ENCODE measurements around the gene PDIA5.
A peak's percentile ranks its signal among the peaks of the same experiment; 100 is the strongest.

PDIA5 gene

DNA sequence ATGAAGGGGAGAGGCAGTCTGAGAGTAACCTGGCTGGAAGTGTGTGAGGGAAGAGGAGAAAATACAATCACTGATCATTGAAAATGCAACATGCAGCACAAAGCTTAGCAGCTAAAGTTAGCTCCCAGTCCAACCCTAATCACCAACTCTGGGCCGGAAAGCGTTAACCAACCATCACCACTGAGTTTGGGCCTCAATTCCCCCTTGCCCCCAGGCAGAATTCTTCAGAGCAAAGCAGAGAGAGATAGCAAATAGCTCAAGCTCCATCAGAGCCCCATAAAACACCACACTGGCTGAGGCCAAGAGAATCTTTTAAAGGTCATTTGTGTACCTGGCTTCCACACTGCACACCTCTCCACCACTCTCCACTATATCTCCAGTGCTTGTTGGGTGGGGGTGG lies 16.2 kb upstream of the PDIA5 start:
- DNase-seq (ENCODE audit: low read depth), result no peak

DNA sequence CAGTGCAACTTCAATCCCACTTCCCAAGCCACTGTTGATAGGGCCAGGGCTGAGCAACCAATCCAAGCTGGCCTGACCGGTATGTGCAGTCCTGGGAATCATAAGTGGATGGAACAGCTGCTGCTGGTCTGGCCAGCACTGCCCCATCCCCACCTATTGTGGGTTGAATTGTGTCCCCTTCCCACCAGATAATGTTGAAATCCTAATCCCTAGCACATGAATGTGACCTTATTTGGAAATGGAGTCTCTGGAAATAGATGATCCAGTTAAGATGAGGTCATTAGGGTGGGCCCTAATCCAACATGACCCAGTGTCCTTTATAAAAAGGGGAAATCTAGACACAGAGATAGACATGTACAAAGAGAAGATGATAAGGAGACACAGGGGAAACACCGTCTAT lies 13.7 kb upstream of the PDIA5 start:
- TF ChIP-seq, protein P1, sequence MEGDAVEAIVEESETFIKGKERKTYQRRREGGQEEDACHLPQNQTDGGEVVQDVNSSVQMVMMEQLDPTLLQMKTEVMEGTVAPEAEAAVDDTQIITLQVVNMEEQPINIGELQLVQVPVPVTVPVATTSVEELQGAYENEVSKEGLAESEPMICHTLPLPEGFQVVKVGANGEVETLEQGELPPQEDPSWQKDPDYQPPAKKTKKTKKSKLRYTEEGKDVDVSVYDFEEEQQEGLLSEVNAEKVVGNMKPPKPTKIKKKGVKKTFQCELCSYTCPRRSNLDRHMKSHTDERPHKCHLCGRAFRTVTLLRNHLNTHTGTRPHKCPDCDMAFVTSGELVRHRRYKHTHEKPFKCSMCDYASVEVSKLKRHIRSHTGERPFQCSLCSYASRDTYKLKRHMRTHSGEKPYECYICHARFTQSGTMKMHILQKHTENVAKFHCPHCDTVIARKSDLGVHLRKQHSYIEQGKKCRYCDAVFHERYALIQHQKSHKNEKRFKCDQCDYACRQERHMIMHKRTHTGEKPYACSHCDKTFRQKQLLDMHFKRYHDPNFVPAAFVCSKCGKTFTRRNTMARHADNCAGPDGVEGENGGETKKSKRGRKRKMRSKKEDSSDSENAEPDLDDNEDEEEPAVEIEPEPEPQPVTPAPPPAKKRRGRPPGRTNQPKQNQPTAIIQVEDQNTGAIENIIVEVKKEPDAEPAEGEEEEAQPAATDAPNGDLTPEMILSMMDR (IDR thresholded peaks at IDR 0.05; ENCODE audit: insufficient read depth, low read depth, low read length, missing control alignments), result no peak
- no peak overlapping the region for H3K4me3 ChIP-seq (ENCODE audit: low read length)
- DNase-seq (ENCODE audit: low read depth), result peak; percentile 32

More for the DNA sequence above, 16.2 kb upstream of the PDIA5 start:
- TF ChIP-seq, protein P1 (IDR thresholded peaks at IDR 0.05; ENCODE audit: insufficient read depth, low read depth, low read length, missing control alignments), result no peak
- no peak overlapping the region for H3K4me3 ChIP-seq (ENCODE audit: low read length)

DNA sequence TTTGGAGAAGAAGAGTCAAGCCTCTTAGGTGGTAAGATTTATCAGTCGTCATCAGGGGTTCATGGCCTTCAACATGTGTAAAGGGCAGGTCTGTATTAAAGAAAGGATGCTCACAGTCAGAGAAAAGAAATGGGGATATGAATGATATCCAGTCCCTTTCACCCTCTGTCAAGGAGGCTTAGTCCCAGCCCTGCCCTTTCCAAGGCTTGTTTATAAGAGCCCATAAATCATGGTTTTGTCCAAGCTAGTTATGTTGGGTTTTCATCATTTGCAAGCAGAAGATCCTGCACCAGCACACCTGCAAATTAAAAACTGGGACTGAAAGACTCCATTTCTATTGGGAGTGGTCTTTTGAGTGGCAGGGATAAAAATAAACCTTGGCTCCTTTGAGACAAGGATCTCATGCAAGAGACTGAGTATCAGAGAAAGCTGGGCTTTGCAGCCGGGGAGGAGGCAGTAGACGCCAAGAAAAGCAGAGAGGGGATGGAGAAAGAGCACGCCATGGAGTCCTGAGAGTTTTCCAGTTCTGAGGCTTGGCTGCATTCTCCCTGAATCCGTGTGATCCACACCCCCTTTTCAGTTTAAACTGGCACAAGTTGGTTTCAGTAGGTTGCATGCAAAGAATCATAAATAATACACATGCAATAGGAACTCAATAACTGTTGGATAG lies 12.6 kb upstream of the PDIA5 start:
- no peak overlapping the region for H3K4me3 ChIP-seq (ENCODE audit: low read length)
- TF ChIP-seq, protein P1 (IDR thresholded peaks at IDR 0.05; ENCODE audit: insufficient read depth, low read depth, low read length, missing control alignments), result no peak

DNA sequence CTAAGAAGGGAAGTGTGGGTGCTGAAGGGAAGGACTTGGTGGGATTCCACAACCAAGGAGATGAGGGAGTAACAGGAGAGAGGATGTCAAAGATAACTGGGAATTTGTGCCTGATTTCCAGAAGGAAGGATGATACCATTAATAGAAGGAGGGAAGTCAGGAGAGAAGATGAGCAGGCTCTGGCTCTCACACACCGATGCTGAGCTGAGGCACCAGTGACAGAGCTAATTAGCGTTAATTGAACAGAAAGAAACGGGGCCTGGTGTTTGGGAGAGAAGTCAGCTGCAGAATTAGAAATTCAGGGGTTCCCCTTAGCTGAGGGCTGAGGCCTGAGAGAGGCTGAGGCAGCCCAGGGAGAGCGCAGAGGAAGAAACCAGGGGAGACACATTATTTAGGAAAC lies 11.9 kb upstream of the PDIA5 start:
- no peak for DNase-seq (ENCODE audit: low read depth)
- TF ChIP-seq, protein P1 (IDR thresholded peaks at IDR 0.05; ENCODE audit: insufficient read depth, low read depth, low read length, missing control alignments), result no peak
- H3K4me3 ChIP-seq (ENCODE audit: low read length), result no peak overlapping the region

More for the DNA sequence above, 12.6 kb upstream of the PDIA5 start:
- DNase-seq (ENCODE audit: low read depth), result no peak

DNA sequence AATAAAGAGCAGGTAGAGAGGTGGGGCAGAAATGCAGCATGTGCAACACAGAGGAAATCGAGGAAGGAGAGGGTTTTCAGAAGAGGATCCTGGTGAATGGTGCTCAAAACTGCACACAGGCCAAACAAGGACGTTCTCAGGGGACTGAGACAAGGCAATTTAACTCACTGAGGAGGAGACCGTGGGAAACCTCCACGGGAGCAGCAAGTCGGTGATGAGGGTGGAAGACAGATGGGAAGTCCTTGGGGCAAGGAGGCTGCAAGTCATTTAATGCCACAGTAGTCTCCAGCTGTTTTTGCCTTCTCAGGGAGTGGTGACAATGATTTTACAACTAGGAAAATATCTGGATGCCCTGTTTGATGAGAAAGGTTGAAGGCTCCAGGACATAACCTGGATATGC lies 11.5 kb upstream of the PDIA5 start:
- H3K4me3 ChIP-seq (ENCODE audit: low read length), result no peak overlapping the region
- TF ChIP-seq, protein P1 (IDR thresholded peaks at IDR 0.05; ENCODE audit: insufficient read depth, low read depth, low read length, missing control alignments), result no peak
- DNase-seq (ENCODE audit: low read depth), result no peak

DNA sequence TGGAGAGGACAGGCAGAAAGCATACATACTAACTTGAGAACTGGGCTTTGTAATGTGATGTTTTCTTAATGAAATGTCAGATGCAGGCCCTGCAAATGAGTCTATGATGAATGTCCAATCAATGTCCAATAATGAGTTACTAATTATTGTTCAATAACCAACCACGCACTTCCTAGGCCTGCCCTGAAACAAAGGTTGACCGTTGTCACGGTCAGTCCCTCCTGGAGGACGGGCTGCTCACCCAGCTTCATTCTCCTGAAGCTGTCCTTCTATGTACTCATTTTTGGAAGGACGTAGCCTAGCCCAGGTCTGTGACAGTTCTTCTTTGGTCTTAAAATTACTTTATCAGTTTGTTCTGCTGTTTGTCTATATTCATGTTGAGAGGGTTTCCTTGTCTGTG lies 8.3 kb upstream of the PDIA5 start:
- H3K4me3 ChIP-seq (ENCODE audit: low read length), result no peak overlapping the region
- no peak for DNase-seq (ENCODE audit: low read depth)
- TF ChIP-seq, protein P1 (IDR thresholded peaks at IDR 0.05; ENCODE audit: insufficient read depth, low read depth, low read length, missing control alignments), result no peak

DNA sequence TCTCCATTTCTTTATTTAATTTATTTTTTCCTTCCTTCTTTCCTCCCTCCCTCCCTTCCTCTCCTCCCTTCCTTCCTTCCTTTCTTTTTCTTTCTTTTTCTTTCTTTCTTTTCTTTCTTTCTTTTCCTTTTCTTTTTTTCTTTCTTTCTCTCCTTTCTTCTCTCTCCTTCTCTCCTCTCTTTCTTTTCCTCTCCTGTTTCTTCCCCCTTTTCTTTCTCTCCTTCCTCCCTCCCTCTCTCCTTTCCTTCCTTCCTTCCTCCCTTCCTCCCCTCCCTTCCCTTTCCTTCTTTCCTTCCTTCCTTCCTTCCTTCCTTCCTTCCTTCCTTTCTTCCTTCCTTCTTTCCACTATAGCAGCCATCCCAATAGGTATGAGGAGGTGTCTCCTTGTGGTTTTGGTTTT lies 6.8 kb upstream of the PDIA5 start:
- H3K4me3 ChIP-seq (ENCODE audit: low read length), result no peak overlapping the region
- no peak for DNase-seq (ENCODE audit: low read depth)
- TF ChIP-seq, protein P1 (IDR thresholded peaks at IDR 0.05; ENCODE audit: insufficient read depth, low read depth, low read length, missing control alignments), result no peak

Data from epithelial cell of esophagus (primary cell).